ENCODE measurements around the gene RAD23B. TPM values are rescaled to one million over a fixed set of nuclear protein-coding genes. Genes with fewer than 3 reads are reported as not detected.

Gene RAD23B
- total RNA-seq, 1 donor from 2014 or later, result 205 TPM

- Mint-ChIP-seq H3K9me3 (ENCODE audit: unreplicated experiment) (no peaks in the 10 kb centered on the region), H3K36me3 (ENCODE audit: low read depth, unreplicated experiment) (peaks cover 24% of the 10 kb centered on the region), H3K27me3 (ENCODE audit: low read depth, unreplicated experiment) (no peaks in the 10 kb centered on the region), H3K27ac (ENCODE audit: unreplicated experiment) (no peak overlapping the region), H3K4me3 (ENCODE audit: unreplicated experiment) (no peak overlapping the region), H3K4me1 (ENCODE audit: low read depth, unreplicated experiment) (no peaks in the 10 kb centered on the region)
- DNase-seq (ENCODE audit: low read depth) (no peak), FAIRE-seq (no peak)
- no peak overlapping the region for H3K27ac ChIP-seq (ENCODE audit: low read depth, low read length)
- H3K9me3 ChIP-seq (ENCODE audit: insufficient read depth, low read depth, low read length), result no peaks in the 10 kb centered on the region
- peaks cover 15% of the 10 kb centered on the region for H3K36me3 ChIP-seq (ENCODE audit: insufficient read depth, low read length)
- H3K4me2 ChIP-seq (ENCODE audit: low read length), result no peak overlapping the region
- H3K4me3 ChIP-seq (ENCODE audit: insufficient read depth, low read depth, low read length), result no peak overlapping the region
- H3K79me2 ChIP-seq (ENCODE audit: insufficient read depth, low read length), result no peaks in the 10 kb centered on the region
- H3K4me1 ChIP-seq (ENCODE audit: insufficient read depth, low read length), result no peaks in the 10 kb centered on the region
- H3K9ac ChIP-seq (ENCODE audit: low read length), result no peak overlapping the region
- no peaks in the 10 kb centered on the region for H3K27me3 ChIP-seq (ENCODE audit: insufficient read depth, low read length)
- H2AFZ ChIP-seq (ENCODE audit: low read depth, low read length), result no peak overlapping the region
- H4K20me1 ChIP-seq (ENCODE audit: insufficient read depth, low read length), result peaks cover 26% of the 10 kb centered on the region
- TF ChIP-seq CTCF (IDR thresholded peaks at IDR 0.05; ENCODE audit: insufficient read depth, low read depth, low read length) (no peak), EZH2 (IDR thresholded peaks at IDR 0.05; ENCODE audit: insufficient read depth, low read length) (no peak)
Measured at GRCh38 chr9:107342476-107343161, 59.5 kb downstream of the RAD23B start.

- H3K27me3 Mint-ChIP-seq (ENCODE audit: low read depth, unreplicated experiment), result no peaks in the 10 kb centered on the region
- DNase-seq (ENCODE audit: low read depth) (no peak), FAIRE-seq (no peak)
- H3K27me3 ChIP-seq (ENCODE audit: insufficient read depth, low read length), result no peaks in the 10 kb centered on the region
- H3K9me3 Mint-ChIP-seq (ENCODE audit: unreplicated experiment), result no peaks in the 10 kb centered on the region
- no peak overlapping the region for H3K4me3 Mint-ChIP-seq (ENCODE audit: unreplicated experiment)
- H3K27ac ChIP-seq (ENCODE audit: low read depth, low read length), result no peak overlapping the region
- H3K36me3 Mint-ChIP-seq (ENCODE audit: low read depth, unreplicated experiment), result peaks cover 13% of the 10 kb centered on the region
- H4K20me1 ChIP-seq (ENCODE audit: insufficient read depth, low read length), result peaks cover 12% of the 10 kb centered on the region
- H3K79me2 ChIP-seq (ENCODE audit: insufficient read depth, low read length), result no peaks in the 10 kb centered on the region
- TF ChIP-seq CTCF (IDR thresholded peaks at IDR 0.05; ENCODE audit: insufficient read depth, low read depth, low read length) (no peak), EZH2 (IDR thresholded peaks at IDR 0.05; ENCODE audit: insufficient read depth, low read length) (no peak)
- H3K4me1 ChIP-seq (ENCODE audit: insufficient read depth, low read length), result no peaks in the 10 kb centered on the region
- H3K27ac Mint-ChIP-seq (ENCODE audit: unreplicated experiment), result peak overlapping the region; percentile 67
- H3K4me2 ChIP-seq (ENCODE audit: low read length), result no peak overlapping the region
- no peak overlapping the region for H3K9ac ChIP-seq (ENCODE audit: low read length)
- no peaks in the 10 kb centered on the region for H3K9me3 ChIP-seq (ENCODE audit: insufficient read depth, low read depth, low read length)
- no peak overlapping the region for H2AFZ ChIP-seq (ENCODE audit: low read depth, low read length)
- H3K36me3 ChIP-seq (ENCODE audit: insufficient read depth, low read length), result no peaks in the 10 kb centered on the region
- H3K4me3 ChIP-seq (ENCODE audit: insufficient read depth, low read depth, low read length), result no peak overlapping the region
- H3K4me1 Mint-ChIP-seq (ENCODE audit: low read depth, unreplicated experiment), result no peaks in the 10 kb centered on the region
Measured at GRCh38 chr9:107345327-107345726, 62.2 kb downstream of the RAD23B start.

GRCh38 chr9:107348836-107349235, 65.8 kb downstream of the RAD23B start:
- no peaks in the 10 kb centered on the region for H3K4me1 ChIP-seq (ENCODE audit: insufficient read depth, low read length)
- FAIRE-seq (no peak), DNase-seq (ENCODE audit: low read depth) (no peak)
- H4K20me1 ChIP-seq (ENCODE audit: insufficient read depth, low read length), result peaks cover 4% of the 10 kb centered on the region
- TF ChIP-seq EZH2 (IDR thresholded peaks at IDR 0.05; ENCODE audit: insufficient read depth, low read length) (no peak), CTCF (IDR thresholded peaks at IDR 0.05; ENCODE audit: insufficient read depth, low read depth, low read length) (no peak)
- H3K4me3 ChIP-seq (ENCODE audit: insufficient read depth, low read depth, low read length), result no peak overlapping the region
- peaks cover 4% of the 10 kb centered on the region for H3K9me3 Mint-ChIP-seq (ENCODE audit: unreplicated experiment)
- no peak overlapping the region for H3K27ac ChIP-seq (ENCODE audit: low read depth, low read length)
- H3K4me2 ChIP-seq (ENCODE audit: low read length), result no peak overlapping the region
- peaks cover 4% of the 10 kb centered on the region for H3K36me3 Mint-ChIP-seq (ENCODE audit: low read depth, unreplicated experiment)
- no peaks in the 10 kb centered on the region for H3K27me3 ChIP-seq (ENCODE audit: insufficient read depth, low read length)
- H3K9me3 ChIP-seq (ENCODE audit: insufficient read depth, low read depth, low read length), result no peaks in the 10 kb centered on the region
- no peak overlapping the region for H3K9ac ChIP-seq (ENCODE audit: low read length)
- H3K27me3 Mint-ChIP-seq (ENCODE audit: low read depth, unreplicated experiment), result no peaks in the 10 kb centered on the region
- no peaks in the 10 kb centered on the region for H3K36me3 ChIP-seq (ENCODE audit: insufficient read depth, low read length)
- no peak overlapping the region for H3K4me3 Mint-ChIP-seq (ENCODE audit: unreplicated experiment)
- H3K4me1 Mint-ChIP-seq (ENCODE audit: low read depth, unreplicated experiment), result peaks cover 4% of the 10 kb centered on the region
- H3K79me2 ChIP-seq (ENCODE audit: insufficient read depth, low read length), result no peaks in the 10 kb centered on the region
- H2AFZ ChIP-seq (ENCODE audit: low read depth, low read length), result no peak overlapping the region
- no peak overlapping the region for H3K27ac Mint-ChIP-seq (ENCODE audit: unreplicated experiment)
